NB4 (cell line): ENCODE results near the gene KIRREL1.

Source experiments
- CTCF ChIP-seq: IDR thresholded peaks from one replicate; pipeline ENCODE4 v1.5.1; 2012; ENCODE audit warnings: low read depth, low read length
- MAX ChIP-seq: IDR thresholded peaks from 2 replicates; pipeline ENCODE4 v1.6.1; 2011; ENCODE audit warnings: low read depth, low read length
- MYC ChIP-seq: IDR thresholded peaks from 2 replicates; pipeline ENCODE4 v1.6.1; 2011; ENCODE audit warnings: low read depth, low read length
- POLR2A ChIP-seq: IDR thresholded peaks from 2 replicates; pipeline ENCODE4 v1.6.1; 2011; ENCODE audit warnings: mild to moderate bottlenecking; ENCODE audit not compliant: insufficient read length; ENCODE audit errors: extremely low read depth

DNA sequence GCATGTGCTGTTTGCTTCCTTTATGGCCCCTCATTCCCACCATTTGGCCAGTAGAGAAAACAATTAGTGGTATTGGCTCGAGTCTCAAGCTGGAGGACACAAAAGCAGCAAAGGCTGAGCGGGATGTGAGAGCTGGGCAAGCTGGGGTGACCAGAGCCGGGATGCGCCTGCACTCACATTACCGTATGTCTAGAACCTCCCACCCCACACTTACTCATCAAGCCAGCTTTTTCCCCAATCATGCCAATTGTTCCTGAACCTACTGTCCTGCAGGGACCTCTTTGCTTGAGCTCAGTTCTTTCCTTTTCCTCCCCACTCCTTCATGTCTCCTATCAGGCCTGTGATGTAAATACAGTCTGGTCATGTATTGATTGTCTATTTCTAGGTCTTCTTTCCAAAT is 45.9 kb downstream of the KIRREL1 start:
- TF ChIP-seq POLR2A (no peak), CTCF (no peak), MYC (no peak), MAX (no peak)
